WI38 (cell line): ENCODE data around the gene PLEKHH1.
"Not testable (repeated sequence)": the region's sequence is repeated elsewhere in the genome, so short reads cannot be mapped to it uniquely, and the experiment has no call there.

Source experiments
- H3K4me3 ChIP-seq: 2 replicates; pipeline ENCODE4 v1.5.1; 2011; ENCODE audit warnings: low read depth, mild to moderate bottlenecking, control low read depth, low read length
- TF ChIP-seq, protein P1 (sequence below): IDR thresholded peaks from 2 replicates; pipeline ENCODE4 v1.5.1; 2012; ENCODE audit warnings: low read depth, mild to moderate bottlenecking, control low read depth, low read length

PLEKHH1 gene

DNA sequence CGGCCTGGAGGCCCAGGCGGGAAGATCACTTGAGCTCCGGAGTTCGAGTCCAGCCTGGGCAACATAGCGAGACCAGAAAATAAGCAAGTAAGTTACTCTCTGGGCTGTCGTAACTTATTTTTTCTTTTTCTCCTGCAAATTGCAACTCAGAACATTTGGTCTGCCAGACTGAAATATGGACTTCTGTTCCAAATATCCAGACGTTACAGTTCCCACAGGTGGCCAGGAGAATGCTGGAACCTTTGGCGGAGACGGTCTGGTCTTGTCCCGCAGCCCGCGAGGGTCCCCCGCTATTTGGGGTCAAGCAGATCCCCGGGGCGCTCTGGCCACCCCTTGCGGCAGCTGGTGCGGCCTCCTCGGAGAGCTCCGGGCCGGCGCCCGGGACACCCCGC is 488 bp upstream of the PLEKHH1 start:
- TF ChIP-seq, protein P1, sequence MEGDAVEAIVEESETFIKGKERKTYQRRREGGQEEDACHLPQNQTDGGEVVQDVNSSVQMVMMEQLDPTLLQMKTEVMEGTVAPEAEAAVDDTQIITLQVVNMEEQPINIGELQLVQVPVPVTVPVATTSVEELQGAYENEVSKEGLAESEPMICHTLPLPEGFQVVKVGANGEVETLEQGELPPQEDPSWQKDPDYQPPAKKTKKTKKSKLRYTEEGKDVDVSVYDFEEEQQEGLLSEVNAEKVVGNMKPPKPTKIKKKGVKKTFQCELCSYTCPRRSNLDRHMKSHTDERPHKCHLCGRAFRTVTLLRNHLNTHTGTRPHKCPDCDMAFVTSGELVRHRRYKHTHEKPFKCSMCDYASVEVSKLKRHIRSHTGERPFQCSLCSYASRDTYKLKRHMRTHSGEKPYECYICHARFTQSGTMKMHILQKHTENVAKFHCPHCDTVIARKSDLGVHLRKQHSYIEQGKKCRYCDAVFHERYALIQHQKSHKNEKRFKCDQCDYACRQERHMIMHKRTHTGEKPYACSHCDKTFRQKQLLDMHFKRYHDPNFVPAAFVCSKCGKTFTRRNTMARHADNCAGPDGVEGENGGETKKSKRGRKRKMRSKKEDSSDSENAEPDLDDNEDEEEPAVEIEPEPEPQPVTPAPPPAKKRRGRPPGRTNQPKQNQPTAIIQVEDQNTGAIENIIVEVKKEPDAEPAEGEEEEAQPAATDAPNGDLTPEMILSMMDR, result no peak
- H3K4me3 ChIP-seq, result peak overlapping the region; percentile 50

DNA sequence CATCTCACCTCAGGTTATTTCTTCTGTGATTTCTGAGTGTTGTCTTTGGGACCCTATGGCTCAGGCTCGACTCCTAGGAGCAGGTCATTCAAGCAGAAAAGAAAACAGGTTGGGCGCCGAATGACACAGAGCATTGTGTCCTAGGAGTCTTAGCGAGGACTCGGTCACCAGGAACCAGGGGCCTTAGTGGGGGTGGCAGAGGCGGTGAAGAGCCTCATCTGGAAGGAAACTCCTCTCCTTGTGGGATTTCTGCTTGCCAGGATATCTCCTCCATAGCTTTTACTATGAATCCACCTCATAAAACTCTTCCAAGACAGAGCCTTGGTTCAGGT is 630 bp downstream of the PLEKHH1 start:
- peak overlapping the region; percentile 50; the same call in 1 of the 2 replicates for H3K4me3 ChIP-seq
- TF ChIP-seq, protein P1, result no peak

DNA sequence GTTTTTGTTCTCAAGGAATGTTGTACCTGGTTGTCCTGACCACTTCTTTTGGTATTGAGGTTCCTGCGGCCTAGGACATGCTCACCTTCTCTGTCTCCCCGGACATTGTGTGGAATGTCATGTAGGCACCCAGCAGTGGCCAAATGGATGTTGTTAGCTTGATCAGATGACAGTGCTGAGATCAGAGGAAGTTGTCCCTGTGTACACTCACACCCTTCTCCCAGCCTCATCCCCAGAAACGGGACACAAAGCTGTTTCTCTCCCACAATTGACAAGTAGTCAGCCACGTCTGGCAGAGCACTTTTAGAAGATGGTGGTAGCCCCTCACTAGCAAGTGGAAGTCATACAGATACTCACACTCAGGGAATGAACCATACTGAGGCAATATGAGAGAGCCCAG is 3.0 kb downstream of the PLEKHH1 start:
- TF ChIP-seq, protein P1, result no peak
- H3K4me3 ChIP-seq, result no peak overlapping the region

DNA sequence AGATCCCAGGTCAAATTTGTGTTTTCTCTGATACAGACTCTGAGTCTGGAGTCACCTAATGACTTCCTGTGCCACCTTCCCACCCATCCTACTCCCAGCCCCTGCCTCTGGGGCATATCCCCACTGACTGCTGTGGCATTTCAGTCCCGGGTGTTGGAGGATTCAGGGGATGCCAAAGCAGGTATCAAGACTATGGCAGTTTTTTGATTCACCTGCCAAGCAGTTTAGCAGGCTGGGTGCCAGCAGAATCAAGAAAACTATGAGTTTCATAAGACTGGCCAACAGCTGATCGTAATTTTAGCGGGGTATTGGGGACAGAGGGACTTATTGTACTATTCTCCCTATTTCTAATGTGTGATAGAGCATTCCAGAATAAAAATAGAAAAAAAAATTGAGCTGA is 4.6 kb downstream of the PLEKHH1 start:
- TF ChIP-seq, protein P1, result no peak
- no peak overlapping the region for H3K4me3 ChIP-seq

DNA sequence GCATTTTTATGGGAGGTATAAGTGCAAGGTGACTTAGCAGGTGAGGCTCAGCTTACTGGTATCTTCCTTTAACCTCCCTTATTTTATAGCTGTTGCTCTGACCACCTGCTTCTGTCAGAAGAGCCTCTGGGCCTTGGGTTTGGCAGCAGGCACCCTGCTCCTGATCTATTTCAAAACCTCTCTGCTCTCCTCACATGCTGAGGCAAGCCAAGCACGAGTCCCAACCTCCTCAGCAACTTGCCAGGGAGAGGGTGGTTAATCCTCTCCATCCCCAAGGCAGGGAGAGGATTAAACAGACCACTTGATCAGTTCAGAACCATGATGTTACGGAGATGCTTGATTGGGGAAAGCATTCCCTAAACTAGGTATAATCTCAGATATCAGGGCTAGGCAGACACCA is 5.4 kb downstream of the PLEKHH1 start:
- H3K4me3 ChIP-seq, result no peak overlapping the region
- TF ChIP-seq, protein P1, result no peak

DNA sequence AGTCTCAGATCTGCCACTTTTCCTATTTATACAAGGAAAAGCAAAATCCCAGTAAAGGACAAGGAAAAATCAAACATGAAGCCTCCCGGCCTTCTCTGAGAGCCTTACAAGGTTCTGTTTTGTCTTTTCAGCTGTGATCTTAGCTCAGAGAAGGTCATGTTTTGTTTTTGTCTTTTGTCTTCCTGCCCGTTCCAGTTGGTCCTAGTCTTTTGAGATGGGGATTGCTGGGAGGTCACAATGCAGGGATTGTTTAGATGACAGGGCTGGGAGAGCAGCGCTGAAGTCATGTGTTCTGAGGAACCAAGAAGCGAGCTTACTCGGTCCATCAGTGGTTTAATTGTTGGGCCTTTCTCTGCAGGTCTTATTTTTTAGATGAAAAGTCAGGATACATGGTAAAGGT is 6.0 kb downstream of the PLEKHH1 start:
- TF ChIP-seq, protein P1, result no peak
- no peak overlapping the region for H3K4me3 ChIP-seq

DNA sequence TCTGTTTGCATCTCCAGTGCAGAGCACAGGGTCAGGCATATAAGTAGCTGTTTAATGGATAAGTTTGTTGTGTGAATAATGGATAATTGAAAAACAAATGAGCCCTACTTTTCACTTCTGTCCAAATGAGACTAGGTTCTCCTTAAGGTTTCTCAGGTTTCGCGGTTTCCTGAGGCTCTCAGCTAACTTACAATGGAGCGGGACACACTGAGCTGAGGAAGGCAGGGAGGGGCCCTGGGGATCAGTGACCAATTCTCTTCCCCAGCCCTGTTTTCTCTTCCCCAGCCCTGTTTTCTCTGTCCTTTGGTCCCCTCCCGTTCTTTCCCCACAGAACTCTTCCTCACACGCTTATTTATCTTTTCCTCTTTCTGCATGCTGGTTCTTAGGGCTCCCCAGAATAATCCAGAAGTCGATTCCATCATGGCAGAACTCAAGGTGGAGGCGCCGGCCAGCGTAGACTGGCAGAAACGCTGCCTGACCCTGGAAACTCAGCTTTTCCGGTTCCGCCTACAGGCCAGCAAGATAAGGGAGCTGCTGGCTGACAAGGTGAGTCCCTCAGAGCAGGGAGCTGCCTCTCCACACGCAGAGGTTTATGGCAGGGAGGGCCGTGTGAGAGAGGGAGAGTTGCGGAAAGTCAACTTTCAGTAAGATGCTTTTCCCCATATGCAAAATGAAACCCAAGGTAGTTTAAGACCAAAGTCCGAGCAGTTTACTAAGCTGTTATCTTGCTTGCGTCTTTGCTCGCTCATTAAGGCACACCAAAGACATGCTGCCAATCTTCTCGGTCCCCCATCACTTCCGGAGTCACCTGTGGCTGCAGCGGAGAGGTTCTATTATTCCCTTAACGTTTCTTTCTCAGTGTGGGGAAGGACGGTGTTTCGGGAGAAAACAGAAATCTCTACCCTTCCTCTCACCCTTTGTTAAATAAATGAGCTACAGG is 8.6 kb downstream of the PLEKHH1 start:
- TF ChIP-seq, protein P1, result no peak
- H3K4me3 ChIP-seq, result no peak overlapping the region

DNA sequence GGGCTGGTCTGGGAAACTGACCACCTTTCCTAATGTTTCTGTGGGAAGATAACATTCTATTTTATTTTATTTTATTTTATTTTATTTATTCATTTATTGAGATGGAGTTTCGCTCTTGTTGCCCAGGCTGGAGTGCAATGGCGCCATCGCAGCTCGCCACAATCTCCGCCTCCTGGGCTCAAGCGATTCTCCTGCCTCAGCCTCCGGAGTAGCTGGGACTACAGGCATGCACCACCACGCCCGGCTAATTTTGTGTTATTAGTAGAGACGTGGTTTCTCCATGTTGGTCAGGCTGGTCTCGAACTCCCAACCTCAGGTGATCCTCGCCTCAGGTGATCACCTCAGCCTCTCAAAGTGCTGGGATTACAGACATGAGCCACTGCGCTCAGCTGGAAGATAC is 9.5 kb downstream of the PLEKHH1 start:
- H3K4me3 ChIP-seq, result not testable (repeated sequence)
